ENCODE data around the gene PTPN4.

PTPN4 gene

DNA sequence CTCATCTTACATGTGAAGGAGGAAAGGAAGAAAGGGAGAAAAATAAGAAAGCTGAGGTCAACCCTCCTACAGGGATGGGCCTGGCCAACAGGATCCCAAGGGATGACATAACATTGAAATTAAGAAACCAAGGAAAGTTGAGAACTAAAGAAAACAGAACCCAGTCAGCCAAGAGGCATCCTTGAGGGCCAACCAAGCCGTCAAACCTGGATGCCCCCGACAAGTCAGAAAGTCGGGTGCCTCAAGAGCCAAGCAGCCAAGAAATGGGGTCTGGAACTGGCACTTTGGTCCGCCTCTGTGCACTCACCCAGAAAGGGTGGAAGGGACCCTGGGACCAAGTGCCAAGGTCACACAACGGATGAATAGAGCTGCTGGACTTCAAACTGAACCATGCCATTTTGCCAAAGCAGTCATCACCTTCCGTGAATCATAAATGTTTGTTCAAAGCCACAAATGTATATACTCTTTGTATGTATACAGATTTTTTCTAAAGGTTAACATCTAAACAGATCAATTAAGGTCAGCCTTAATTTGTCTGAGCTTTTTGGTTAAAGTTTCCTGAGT lies 27.0 kb upstream of the PTPN4 start:
- no peak for ATAC-seq

DNA sequence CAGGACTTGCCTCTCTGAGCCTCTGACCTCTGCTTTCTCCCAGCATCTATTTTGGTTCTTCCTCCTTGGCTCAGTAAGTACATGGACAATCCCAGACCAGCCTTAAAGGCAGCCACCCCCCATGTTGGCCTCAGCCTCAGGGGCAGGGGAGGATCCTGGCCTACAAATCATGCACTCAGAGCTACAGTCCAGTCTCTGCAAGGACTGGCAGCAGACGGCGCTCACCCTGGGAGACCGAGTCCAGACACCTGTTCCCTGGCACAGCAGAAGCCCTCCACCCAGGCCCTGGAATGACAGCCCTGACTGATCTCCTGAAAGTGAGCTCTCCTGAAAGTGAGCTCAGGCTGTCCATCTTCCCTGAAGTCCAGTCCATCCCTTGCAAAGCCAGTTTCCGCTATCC lies 25.7 kb upstream of the PTPN4 start:
- ATAC-seq, result no peak

DNA sequence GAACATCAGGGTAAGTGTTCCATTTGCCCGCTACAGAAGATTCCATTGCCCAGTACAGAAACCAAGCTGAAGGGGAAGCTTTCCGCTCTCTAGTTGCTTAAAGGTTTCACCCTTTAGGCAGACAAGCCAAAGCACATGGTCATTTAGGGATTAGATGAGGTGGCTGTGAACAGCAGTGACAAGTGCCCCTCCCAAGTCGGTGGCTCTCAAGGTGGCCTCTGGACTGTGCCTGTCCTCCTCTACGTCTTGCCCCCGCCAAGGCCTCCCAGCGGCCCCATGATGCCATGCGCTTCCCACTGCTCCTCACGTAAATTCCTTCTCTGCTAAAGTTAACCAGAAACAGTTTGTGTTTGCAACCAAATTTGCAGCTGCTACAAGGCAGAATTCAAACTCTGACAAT lies 24.2 kb upstream of the PTPN4 start:
- ATAC-seq, result no peak

DNA sequence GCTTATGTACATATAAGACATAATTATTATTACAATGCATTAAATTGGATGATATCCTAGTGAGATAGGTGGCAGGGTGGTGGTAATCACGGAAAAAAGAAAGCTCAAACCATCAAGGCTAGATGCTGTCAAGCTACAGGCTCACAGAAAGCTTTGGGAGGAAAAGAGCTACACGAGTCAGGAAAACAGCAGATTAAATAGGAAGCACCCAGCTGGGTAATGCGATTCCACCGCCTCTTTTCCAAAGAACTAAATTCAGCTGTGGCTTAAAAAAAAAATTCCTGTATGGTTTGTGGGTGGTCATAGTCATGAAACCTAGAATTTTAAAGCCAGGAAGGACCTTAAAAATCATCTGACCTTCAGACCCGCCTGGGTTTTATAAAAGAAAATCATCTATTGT lies 23.7 kb upstream of the PTPN4 start:
- no peak for ATAC-seq

DNA sequence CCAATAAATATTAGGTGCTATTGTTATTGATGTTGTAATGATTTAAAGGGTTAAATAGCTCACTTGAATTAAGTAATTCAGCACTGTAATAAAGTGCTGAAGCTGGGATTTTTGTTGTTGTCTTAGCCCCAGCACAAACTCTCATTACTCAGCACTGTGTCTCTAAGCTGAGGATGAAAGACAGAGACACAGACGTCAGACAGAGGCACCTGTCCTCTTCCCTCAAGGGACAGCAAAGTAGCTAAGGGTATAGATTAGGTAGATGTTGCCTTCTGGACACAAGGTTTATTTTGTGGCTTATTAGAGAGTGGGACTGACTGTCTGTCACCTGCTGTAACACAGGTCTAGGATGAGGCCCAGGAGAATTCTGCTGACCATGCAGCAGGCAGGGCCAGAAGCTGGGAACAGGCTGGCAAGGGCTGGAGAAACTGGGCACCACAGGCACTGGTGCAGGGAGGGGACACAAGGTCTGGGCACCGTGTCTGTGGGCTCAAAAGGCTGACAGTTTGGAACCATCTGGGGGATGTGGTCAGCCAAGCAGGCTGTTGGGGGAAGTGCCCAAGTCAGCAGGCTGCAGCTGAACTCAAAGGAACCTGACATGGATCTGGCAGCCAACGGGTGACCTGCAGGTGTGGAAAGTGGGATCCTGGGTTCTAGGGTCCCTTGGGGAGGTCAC lies 20.0 kb upstream of the PTPN4 start:
- ATAC-seq, result no peak

DNA sequence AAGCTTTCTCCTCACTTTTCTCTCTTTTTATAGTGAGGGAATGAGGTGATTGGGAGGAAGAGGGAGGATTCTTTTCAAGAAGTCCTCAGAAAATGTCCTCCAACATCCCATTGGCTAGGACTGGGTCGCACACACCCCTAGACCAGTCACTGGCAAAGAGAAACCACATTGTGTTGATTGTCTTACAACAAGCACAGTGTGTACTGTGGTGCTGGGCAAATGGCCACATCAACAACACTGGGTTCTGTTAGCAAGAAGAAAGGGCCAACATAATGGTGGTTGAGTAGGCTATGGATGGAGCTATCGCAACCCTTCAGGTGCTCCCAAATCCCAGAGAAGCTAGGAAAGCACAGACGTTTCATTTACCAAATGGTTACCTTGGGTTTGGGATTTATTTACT lies 18.7 kb upstream of the PTPN4 start:
- no peak for ATAC-seq

DNA sequence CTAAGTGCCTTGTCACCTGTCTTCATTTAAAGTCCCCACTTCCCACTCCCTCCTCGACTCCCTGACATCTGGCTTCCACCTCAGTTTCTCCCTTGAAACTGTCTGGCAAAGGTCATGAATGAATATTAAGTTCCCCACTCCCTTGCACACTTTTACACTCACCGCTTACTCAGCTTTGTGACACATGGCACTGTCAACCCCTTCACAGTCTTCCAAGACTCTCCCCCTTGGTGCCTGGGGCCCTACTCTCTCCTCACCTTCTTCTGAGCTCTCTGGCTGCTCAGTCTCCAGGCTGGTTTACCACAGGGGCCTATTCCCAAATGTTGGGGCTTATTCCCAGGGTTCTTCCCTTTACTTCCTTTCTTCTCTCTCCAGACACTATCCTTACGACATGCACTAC lies 17.9 kb upstream of the PTPN4 start:
- no peak for ATAC-seq

DNA sequence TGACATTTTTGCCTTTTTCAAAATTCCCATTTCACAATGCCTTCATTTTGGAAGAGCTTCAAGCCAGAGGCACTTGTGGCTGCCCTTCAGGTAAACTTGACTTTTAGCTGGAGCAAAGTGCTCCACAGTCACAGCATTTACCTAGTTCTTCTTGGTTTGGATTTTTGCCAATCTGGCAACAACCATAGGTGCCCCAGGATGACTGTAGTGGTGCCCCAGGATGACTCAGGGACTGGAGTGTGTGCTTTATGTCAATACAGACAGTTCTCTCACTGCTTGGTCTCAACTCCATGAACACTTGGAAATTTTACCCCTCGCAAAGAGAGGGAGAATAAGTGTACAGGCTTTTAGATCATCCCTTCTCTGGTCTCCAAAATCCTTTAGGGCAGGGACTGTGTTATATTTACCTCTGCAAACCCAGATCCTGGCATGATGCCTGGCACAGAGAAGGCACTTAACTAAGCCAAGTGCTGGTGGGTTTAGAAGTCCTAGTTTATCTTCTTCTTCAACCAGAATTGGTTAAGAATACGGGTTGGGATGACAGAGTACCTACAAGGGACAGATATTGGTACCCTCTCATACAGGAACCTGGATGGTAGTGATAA lies 15.3 kb upstream of the PTPN4 start:
- peak in 1 of 2 donors; percentile 38 for ATAC-seq

DNA sequence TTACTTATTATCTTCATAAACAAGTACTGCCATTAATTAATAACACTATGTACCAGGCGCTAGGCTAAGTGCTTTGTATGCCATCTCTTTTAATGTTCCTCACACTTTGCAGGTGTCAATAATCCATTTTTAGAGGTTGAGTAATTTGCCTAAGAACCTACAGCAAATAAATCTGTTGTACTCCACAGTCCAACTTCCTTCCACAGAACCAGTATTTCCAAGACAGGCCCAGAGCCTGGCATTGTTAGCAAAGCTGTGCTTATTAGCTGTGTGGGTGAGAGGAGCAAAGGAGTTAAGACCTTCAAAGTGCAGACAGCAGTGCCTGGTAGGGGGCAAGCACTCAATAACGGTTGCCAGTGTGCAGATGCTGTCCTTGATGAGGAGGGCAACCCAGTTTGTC lies 14.2 kb upstream of the PTPN4 start:
- no peak for ATAC-seq

DNA sequence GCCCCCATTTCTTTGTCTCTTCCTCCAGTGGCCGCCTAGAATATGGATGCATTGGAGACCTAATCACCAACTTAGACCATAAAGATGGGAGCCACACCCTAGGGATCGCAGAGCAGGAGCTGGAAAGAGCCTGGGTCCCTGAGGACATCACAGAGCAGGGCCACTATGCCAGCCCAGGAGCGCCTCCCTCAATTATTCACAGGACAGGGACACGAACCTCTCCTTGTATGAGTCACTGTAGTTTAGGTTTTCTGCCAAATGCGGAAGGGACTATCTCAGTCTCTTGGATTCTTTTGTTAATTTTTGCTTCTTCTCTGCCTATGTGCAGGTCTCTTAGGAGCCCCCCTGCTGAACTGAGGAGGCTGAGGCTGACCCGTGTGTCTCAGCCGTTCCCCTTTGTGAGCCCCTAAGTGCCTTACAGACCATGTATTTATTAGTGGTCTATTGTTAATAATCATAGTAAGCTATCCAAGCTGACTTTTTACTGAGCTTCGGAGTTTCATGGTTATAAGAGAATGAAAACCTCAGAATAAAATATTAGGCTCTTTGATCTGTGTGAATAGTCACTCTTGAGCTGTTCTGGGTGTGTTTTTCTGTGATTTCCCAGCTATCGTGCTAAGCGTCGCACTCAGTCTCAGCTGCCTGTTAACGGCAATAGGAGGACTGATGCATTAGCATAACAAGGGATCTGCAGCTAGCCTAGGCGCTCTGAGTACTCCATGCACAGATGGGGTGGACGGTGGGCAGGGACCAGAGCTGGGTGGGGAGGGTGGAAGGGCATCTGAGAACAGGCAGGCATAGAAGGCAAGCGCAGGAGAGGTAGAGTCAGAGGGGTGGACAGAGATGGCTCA lies 12.7 kb upstream of the PTPN4 start:
- no peak for ATAC-seq

DNA sequence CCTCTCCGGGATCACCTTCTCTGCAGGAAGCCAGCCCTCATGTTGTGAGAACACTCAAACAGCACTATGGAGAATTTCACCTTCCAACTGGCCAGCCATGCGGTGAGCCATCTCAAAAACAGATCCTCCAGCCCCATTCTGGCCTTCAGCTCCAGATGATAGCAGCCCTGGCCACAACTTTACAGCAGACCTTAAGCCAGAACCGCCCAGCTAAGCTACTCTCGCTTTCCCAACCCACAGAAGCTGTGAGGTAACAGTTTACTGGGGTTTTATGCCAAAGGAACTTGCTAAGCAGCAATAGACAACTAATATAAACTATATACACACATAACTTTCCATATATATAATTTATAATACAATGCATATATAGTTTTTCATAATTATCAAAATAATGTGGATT lies 11.6 kb upstream of the PTPN4 start:
- no peak for ATAC-seq

DNA sequence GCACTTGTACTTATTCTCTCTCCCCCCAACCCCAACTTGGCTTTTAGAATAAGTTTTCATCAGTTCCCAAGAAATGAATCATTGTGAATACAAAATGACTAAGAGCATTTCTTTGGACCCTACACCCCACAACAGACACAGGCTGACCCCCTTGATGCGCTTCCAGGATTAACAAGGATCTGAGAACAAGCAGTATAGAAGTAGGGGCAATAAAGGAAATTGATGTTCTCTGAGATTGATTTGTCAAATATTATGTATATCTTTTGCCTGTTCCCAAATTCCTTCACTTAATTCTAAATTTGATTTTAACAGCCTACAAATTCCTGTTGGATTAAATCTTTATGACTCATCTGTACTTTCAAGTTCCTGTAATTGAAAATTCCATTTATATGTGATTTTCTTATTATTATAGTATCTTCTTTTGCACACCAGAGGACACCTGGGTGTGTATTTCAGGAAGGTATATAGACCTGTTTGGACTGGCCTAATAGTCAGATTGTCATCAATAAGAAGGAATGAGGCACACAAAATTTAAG lies 10.2 kb upstream of the PTPN4 start:
- ATAC-seq, result no peak

DNA sequence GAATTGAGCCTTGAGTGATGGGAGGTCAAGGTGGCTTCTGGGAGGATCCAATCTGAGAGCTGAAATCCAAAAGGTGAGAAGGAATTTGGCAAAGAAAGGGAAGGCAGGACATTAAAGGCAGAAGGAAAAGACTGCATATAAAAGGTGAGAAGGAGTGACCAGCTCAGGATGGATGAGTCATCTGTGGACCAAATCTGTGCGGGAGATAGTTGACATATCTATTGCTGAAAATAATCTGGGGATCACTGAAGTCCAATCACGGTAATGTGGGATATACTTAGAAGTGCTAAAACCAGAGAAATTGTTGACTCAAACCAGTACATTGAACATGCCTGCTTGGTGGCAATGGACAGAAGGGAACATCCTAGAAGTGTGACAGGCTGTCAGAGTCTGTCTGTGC lies 8.0 kb upstream of the PTPN4 start:
- no peak for ATAC-seq

DNA sequence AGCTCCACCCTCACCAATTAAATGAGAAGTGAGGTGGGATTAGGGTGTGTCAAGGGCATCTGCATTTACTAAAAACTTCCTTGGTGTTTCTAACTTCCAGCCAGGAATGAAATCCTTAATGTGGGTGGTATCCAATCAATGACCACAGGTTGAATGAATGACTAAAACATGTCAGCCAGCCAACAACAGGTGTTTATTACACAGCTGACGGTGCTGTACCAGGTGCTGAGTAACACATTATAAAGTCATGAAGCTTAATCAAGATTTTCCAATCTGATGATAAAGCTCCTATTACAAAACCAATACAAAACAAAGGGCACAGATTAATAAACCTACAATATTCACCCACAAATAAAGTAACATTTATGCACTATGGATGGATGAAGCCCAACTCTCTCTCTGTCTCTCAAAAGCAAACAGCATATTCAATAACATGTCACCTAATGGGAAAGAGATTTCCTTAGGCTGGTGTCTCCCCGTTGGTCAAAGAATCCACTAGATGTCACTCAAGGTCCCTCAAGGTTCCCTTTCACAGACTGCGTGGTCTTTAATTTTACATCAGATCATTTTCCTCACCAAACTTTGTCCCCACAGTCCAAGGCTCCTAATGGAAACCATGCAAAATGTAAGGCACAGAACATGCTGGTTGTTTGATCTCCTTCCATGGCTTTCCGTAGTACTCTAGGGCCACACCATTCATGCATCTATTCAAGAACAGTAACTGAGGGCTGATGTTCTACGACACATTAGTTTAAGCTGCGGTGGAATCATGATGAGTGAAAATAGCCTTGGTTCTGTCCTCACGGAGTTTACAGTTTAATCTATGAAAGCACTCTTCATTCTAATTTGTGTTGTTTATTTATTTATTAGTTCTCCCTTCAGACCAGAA lies 6.4 kb upstream of the PTPN4 start:
- ATAC-seq, result peak; percentile 66 to 69

DNA sequence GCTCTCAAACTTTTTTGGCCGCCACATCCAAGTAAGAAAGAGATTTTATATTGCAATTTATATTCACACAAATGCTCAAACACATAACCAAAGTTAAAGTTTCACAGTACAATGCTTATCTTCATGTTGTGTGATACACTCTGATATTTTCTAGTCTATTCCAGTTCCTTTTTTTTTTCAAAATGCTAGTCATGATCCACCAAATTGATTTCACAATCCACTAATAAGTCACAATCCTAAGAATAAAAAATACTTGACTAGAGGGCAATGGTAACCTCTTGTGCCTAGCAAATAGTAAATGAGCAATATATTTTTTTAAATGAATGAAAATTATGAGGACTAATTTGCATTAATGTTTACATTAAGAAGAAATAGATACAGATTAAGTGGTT lies 5.8 kb upstream of the PTPN4 start:
- ATAC-seq, result no peak

DNA sequence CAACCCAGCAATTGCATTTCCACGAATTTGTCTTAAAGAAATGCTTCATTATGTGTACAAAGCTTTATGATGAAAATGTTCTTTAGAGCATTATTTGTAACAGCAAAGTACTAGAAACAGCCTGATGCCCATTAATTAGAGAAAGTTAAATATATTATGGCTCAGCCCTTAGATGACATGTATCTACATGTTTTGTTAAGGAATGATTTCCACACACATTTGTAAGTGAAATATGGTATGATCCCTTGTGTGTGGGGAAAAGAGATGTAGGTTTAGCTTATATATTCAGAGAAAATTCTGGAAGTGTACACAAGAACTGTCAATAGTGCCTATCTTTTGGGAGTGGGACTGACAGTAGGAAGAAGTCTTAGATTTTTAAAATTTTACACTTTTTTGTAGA lies 3.8 kb upstream of the PTPN4 start:
- ATAC-seq, result no peak

DNA sequence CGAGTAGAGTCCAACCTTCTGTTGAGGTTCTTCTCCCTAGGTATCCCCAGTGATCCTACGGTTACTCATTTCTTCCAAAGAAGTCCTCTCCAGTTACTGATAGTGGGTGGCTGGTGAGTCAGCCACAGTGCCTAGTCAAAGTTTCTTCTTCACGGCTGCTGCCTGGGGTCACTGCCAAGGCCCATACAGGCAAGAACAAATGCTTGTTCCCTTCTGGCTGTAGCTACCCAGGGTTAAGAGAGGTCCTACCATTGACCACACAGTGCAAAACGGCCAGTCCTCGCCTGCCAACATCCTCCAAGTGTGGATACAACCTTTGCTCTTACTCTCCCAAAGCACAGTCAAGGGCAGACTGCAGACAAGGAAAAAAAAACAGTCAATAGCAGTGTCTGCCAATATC lies 2.9 kb upstream of the PTPN4 start:
- no peak for ATAC-seq

DNA sequence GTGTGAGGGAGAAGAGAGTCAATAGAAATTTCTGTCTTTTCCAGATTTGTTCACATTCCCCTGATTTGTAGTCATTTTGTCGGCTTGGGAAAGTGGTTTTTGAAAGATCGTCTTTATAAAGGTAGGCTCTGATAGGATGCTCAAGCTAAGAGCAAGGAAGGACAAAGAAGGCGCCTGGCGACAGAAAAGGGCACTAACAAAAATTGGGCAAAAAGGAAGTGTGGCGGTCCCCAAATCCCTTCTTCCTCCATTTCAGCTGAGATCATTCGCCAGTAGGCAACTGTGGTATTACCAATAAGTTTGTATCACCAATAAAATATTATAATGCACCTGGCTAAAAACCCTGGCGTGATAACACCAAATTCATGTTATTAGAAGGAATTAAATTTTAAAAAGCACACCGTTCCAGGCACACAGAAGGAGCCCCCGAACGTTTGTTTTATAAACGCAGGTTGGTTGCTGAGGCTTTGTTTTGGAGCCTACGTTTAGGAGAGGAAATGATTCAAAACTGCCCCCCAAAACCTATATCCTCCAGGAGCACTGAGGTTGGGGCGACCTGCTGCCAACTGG lies 756 bp upstream of the PTPN4 start:
- ATAC-seq, result no peak

DNA sequence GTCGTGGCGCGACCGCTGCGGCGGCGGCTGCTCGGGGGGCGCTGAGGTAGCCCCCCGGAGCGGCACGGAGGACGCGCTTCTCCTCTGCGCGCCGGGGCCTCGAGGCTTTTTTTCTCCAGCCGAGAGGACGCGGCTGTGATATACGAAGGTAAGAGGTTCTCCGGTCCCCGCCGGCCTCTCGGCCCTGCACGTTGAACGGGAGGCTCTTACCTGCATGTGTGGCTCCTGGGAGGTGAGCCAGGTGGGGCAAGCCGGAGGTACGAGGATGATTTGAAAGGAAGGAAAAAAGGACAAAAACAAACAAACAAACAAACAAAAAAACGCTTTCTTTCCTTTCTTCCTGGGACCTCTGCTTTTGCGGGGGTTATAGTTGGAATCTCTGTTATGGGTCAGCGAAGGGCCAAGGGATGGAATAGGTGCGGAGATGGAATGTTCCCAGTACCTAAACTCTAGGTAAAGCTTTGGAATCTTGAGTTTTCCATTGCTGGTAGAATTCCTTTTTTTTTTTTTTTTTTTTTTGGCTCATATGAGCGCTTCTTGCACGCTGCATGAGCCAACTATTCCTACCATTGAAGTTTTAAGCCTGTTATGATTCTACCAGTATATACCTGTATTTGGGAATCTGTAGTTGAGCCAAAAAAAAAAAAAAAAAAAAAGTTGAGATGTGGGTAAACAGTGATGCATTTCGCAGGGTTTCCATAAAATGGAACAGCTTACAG lies 674 bp downstream of the PTPN4 start:
- no peak for ATAC-seq

DNA sequence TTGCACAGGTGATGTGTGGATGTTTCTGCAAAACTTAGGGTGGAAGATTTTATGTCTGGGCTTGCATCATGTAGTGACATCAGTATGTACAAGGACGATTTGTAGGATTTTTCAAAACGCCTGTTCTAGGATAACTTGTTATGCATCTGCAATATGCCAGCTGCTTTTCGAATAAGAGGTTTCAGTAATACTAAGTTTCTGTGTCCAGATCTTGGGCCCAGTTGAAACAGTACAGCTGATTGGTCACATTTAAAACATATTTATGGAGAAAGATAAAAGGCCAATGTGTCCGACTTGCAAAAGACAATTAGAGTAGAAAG lies 1.2 kb downstream of the PTPN4 start:
- ATAC-seq, result no peak

DNA sequence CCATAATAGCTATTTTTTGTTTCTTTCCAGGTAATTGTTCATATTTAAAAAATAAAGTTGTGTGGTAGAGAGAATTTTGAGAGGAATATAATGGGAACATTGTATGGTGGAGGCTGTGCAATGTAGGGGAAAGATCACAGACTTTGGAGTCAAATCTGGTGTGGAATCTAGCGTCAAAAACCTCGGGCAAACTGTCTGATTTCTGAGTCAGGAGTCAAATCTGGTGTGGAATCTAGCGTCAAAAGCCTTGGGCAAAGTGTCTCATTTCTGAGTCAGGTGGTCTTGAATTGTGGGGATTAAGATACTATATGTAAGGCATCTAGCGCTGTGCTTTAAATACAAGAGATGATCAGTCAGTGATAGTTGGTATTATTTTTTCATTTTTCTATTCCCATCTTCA lies 5.1 kb downstream of the PTPN4 start:
- ATAC-seq, result no peak

Measured in activated CD4-positive, CD25-positive, alpha-beta regulatory T cell treated with anti-CD3 and anti-CD28 coated beads, Interleukin-2, amount 50 U/mL, for 24 hours (primary cell).